Gastrocnemius medialis (tissue), 4 donors: Measurements from ENCODE around the gene GPC6. TPM values are rescaled to one million over a fixed set of nuclear protein-coding genes. Genes with fewer than 3 reads are reported as not detected.

Experiments used
- ATAC-seq, 2 donors: fragments of 150-250 bp; one replicate each; pipeline ENCODE4 v1.9.1; 2016
- DNase-seq, 2 donors: peaks; one replicate each; pipeline ENCODE4 v3.0.0-alpha.2; 2019
- H3K27ac ChIP-seq, 4 donors: fragments of 200-600 bp; sonication (generic); 1 replicate in 1 of 4; 2 replicates in 3 of 4; pipeline ENCODE4 v1.5.1; 2016 to 2018; ENCODE audit warnings: mild to moderate bottlenecking in 2 of 4, moderate library complexity in 1 of 4
- H3K27me3 ChIP-seq, 3 donors: fragments of 200-600 bp; sonication (generic) in 2 of 3; 1 replicate in 1 of 3; 2 replicates in 2 of 3; pipeline versions ENCODE4 v1.5.1 to v1.6.0; 2016 to 2019; ENCODE audit warnings: mild to moderate bottlenecking in 1 of 3, moderate library complexity in 1 of 3
- H3K36me3 ChIP-seq, 2 donors: fragments of 200-600 bp; sonication (generic) in 1 of 2; one replicate each; pipeline ENCODE4 v1.5.1; 2017 to 2018
- H3K4me1 ChIP-seq, 2 donors: fragments of 200-600 bp; sonication (generic) in 1 of 2; one replicate each; pipeline ENCODE4 v1.5.1; 2016 to 2017; ENCODE audit warnings: mild to moderate bottlenecking in 2 of 2
- H3K4me3 ChIP-seq, 4 donors: fragments of 200-600 bp; sonication (generic) in 3 of 4; 1 replicate in 1 of 4; 2 replicates in 3 of 4; pipeline ENCODE4 v1.5.1; 2016 to 2019; ENCODE audit warnings: mild to moderate bottlenecking in 2 of 4
- H3K9me3 ChIP-seq, 3 donors: fragments of 200-600 bp; sonication (generic) in 2 of 3; 1 replicate in 1 of 3; 2 replicates in 2 of 3; pipeline ENCODE4 v1.5.1; 2016 to 2019
- POLR2A ChIP-seq, 2 donors: fragments of 450-650 bp; IDR thresholded peaks; one replicate each; pipeline ENCODE4 v1.6.1; 2017; ENCODE audit warnings: antibody characterized with exemption in 2 of 2, mild to moderate bottlenecking in 2 of 2, moderate library complexity in 2 of 2
- in situ Hi-C, 4 donors: fragments of 200-750 bp; cut with MboI; loops; one replicate each; pipeline versions ENCODE4 v1.15.0 to v1.8.0; 2017; ENCODE audit warnings: low sequenced_read_pairs in 4 of 4
- intact Hi-C: fragments of 100-400 bp; cut with DNase I; formaldehyde crosslinking; loops from one replicate; pipeline ENCODE4 v1.15.1; 2023; ENCODE audit warnings: low total_unique reads
- total RNA-seq, 4 donors: library from RNA; depleted of rRNA; stranded (reverse); fragments of >200 nt; gene quantifications; one replicate each; pipeline versions ENCODE4 v1.1.0 to v1.2.3, GENCODE V29; 2016
- TF ChIP-seq, protein P1 (sequence below), 5 experiments: fragments of 450-650 bp in 3 of 5; fragments of 200-600 bp in 2 of 5; sonication (generic) in 2 of 5; IDR thresholded peaks in 4 of 5; conservative IDR thresholded peaks in 1 of 5; 1 replicate in 4 of 5; 2 replicates in 1 of 5; pipeline ENCODE4 v1.5.1; 2016 to 2019; ENCODE audit warnings: antibody characterized with exemption in 5 of 5, mild to moderate bottlenecking in 3 of 5, moderate library complexity in 3 of 5

GPC6 gene
- total RNA-seq, 4 donors from 2014 or later: 0.47 to 0.88 (median 0.59) TPM

DNA sequence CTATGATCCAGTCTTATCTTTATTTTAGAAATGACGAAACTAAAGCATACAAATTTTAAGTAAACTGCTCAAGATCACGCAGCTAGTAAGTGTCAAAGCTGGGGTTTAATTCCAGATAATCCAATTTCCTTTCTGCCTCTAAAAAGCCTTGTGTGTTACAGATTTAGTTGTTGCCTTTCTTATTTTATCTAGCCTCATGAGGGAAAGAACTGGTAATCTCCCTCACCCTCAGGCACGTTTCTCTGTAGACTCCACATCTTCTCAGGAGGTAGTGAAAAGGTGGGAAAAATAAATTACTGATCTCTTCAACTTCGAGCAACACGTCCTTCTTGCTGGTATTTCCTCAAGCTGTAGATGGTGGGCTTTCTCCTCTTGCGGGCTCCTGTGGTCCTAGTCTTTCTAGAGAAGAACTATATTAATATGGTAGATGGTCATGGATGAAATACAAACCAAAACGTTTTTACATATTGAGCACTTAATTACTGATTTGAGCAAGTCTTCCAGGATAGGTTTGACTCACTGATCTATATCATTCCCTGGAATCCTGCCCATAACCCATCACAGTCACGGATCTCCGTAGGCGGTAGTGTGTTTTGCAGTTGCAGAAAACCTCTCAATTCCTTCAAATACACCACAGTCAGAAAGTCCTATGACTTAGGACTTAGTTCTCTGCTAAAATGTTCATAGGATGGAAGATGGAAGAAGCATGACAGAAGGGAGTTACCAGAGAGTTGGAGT is 733.4 kb downstream of the GPC6 start:
- in situ Hi-C loops (no loop called here), intact Hi-C loops (no loop called here)
- no peaks in the 10 kb centered on the region for H3K36me3 ChIP-seq
- ATAC-seq: no peak
- H3K27ac ChIP-seq: no peak overlapping the region
- H3K4me3 ChIP-seq: no peak overlapping the region
- no peaks in the 10 kb centered on the region for H3K27me3 ChIP-seq
- H3K9me3 ChIP-seq: no peaks in the 10 kb centered on the region
- no peaks in the 10 kb centered on the region for H3K4me1 ChIP-seq
- no peak for DNase-seq
- TF ChIP-seq POLR2A (IDR thresholded peaks at IDR 0.05): no peak
- TF ChIP-seq, protein P1, sequence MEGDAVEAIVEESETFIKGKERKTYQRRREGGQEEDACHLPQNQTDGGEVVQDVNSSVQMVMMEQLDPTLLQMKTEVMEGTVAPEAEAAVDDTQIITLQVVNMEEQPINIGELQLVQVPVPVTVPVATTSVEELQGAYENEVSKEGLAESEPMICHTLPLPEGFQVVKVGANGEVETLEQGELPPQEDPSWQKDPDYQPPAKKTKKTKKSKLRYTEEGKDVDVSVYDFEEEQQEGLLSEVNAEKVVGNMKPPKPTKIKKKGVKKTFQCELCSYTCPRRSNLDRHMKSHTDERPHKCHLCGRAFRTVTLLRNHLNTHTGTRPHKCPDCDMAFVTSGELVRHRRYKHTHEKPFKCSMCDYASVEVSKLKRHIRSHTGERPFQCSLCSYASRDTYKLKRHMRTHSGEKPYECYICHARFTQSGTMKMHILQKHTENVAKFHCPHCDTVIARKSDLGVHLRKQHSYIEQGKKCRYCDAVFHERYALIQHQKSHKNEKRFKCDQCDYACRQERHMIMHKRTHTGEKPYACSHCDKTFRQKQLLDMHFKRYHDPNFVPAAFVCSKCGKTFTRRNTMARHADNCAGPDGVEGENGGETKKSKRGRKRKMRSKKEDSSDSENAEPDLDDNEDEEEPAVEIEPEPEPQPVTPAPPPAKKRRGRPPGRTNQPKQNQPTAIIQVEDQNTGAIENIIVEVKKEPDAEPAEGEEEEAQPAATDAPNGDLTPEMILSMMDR (IDR thresholded peaks at IDR 0.05 in 4 of 5, conservative IDR thresholded peaks at IDR 0.05 in 1 of 5): no peak

DNA sequence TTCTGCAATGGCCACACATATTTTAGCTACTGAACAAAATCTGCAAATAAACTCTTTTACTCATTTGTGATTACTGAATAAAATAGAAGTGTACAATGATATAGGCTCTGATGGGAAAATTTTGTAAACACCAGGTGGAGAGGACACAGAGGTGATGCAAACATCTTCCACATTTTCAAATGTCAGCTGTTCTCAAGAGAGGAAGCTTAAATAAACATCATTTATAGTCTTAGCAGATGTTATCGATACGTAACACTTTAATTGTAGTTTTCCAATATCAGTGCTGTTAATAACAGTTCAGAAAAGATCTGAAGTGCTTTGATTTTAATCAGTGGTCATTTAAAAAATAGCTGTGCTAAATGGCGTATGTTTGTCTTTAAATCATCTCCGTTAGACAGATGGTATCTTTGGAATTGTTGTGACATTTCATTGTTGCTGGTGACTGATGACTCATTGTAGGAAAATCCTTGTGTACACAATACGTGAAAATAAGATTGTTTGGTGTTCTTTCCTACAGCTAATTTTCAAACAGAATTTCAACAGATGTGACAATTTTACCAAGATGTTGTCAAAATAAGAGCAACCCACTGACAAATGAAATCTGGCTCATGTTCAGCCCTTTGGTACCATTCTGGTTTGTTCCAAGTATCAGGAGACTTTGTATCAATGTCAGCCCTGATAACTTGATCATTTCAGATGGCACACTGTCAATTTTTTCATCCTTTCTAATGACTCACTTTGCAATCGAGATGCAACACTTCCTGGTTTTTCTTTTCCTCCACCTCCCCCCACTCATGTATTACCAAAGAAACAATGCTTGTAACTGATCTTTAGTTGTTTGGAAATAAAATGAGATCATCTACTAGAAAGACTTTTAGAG is 736.9 kb downstream of the GPC6 start:
- in situ Hi-C loops (no loop called here), intact Hi-C loops (no loop called here)
- ATAC-seq: no peak
- Histone ChIP-seq H3K4me1 (no peaks in the 10 kb centered on the region), H3K27ac (no peak overlapping the region), H3K4me3 (no peak overlapping the region), H3K9me3 (no peaks in the 10 kb centered on the region), H3K36me3 (no peaks in the 10 kb centered on the region), H3K27me3 (no peaks in the 10 kb centered on the region)
- no peak for DNase-seq
- TF ChIP-seq, protein P1 (IDR thresholded peaks at IDR 0.05 in 4 of 5, conservative IDR thresholded peaks at IDR 0.05 in 1 of 5): no peak
- TF ChIP-seq POLR2A (IDR thresholded peaks at IDR 0.05): no peak

DNA sequence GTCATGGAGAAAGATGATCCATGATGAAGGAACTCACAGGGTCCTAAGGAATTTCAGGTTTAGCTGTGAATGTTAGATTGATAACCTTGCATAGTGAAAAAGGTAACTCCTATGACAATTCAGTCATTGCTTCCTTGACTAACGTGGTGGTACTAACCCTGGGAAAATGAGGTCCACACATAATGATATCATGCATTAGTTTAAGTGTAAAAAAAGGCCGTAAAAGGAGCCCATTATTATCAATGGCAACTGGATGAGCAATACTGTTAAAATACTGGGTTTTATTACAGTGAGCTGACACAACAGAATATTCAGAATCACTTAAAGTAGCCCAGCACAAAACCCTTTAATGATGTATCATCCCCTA is 737.5 kb downstream of the GPC6 start:
- Histone ChIP-seq H3K27me3 (no peaks in the 10 kb centered on the region), H3K27ac (no peak overlapping the region), H3K4me3 (no peak overlapping the region), H3K4me1 (no peaks in the 10 kb centered on the region), H3K36me3 (no peaks in the 10 kb centered on the region), H3K9me3 (no peaks in the 10 kb centered on the region)
- no peak for TF ChIP-seq POLR2A (IDR thresholded peaks at IDR 0.05)
- TF ChIP-seq, protein P1 (IDR thresholded peaks at IDR 0.05 in 4 of 5, conservative IDR thresholded peaks at IDR 0.05 in 1 of 5): no peak
- no peak for ATAC-seq
- in situ Hi-C loops (no loop called here), intact Hi-C loops (no loop called here)
- DNase-seq: no peak

DNA sequence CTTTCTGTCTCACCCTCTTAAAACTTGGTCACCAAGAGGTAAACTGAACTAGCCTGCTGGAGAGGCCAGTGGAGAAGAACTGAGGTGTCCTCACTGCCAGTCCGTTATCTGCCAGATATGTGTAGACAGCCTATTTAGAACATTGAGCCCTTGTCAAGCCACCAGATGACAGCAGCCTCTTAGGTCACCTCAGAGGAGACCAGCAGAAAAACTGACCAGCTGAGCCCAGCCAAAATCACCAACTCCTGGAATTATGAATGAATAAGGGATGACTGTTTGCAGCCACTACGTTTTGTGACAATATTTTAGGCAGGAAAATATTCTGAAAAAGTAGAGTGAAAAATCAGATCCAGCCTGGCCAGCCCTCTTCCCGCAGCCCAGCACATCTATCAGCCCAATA is 739.0 kb downstream of the GPC6 start:
- no peak for TF ChIP-seq POLR2A (IDR thresholded peaks at IDR 0.05)
- TF ChIP-seq, protein P1 (IDR thresholded peaks at IDR 0.05 in 4 of 5, conservative IDR thresholded peaks at IDR 0.05 in 1 of 5): no peak
- Histone ChIP-seq H3K4me3 (no peak overlapping the region), H3K9me3 (no peaks in the 10 kb centered on the region), H3K27ac (no peak overlapping the region), H3K36me3 (no peaks in the 10 kb centered on the region), H3K27me3 (no peaks in the 10 kb centered on the region), H3K4me1 (no peaks in the 10 kb centered on the region)
- no peak for ATAC-seq
- intact Hi-C loops (no loop called here), in situ Hi-C loops (no loop called here)
- DNase-seq: no peak
